Right ventricle myocardium inferior (tissue), 1 donor: Measurements from ENCODE around the gene PIK3CD. TPM values are rescaled to one million over a fixed set of nuclear protein-coding genes. Genes with fewer than 3 reads are reported as not detected.

Experiments used
- ATAC-seq: fragments of 200-7000 bp; cut with Tn5 transposase; one replicate; pipeline ENCODE4 v1.9.1; 2020; ENCODE audit warnings: mild to moderate bottlenecking, moderate library complexity
- DNase-seq: peaks from one replicate; pipeline ENCODE4 v3.0.0; 2021; ENCODE audit errors: missing footprints
- intact Hi-C: fragments of 100-400 bp; cut with DNase I; formaldehyde crosslinking; loops from one replicate; pipeline ENCODE4 v1.11.0; 2022
- total RNA-seq: library from RNA; stranded (reverse); fragmentation: NEBNext Ultra II Directional; extraction: Animal tissue kit (Norgen Biotek cat#: 25700); gene quantifications from one replicate; pipeline ENCODE4 v1.2.1, GENCODE V29; 2021
- donor health status: DM: no; HTN: yes; CAD: no; lungs with severe emphysema.

Gene PIK3CD
- total RNA-seq, 1 donor from 2014 or later = 4.1 TPM

- intact Hi-C loops = no loop called here
- ATAC-seq = no peak
Observed at GRCh38 chr1:9676815-9677393, 25.4 kb downstream of the PIK3CD start.

GRCh38 chr1:9680091-9680490 lies 28.6 kb downstream of the PIK3CD start:
- no peak for DNase-seq
- intact Hi-C loops = no loop called here
- ATAC-seq = no peak

More at GRCh38 chr1:9676815-9677393, 25.4 kb downstream of the PIK3CD start:
- DNase-seq = no peak

GRCh38 chr1:9680828-9681227 lies 29.3 kb downstream of the PIK3CD start:
- intact Hi-C loops = no loop called here
- ATAC-seq (no peak), DNase-seq (no peak)

GRCh38 chr1:9684801-9685200 lies 33.3 kb downstream of the PIK3CD start:
- no peak for DNase-seq
- intact Hi-C loops = no loop called here
- ATAC-seq = no peak

GRCh38 chr1:9687120-9687873 lies 35.8 kb downstream of the PIK3CD start:
- intact Hi-C loops = no loop called here
- DNase-seq = peak; percentile 77
- ATAC-seq = peak; percentile 38

GRCh38 chr1:9687874-9688582 lies 36.5 kb downstream of the PIK3CD start:
- ATAC-seq (peak; percentile 24), DNase-seq (no peak)
- intact Hi-C loops = no loop called here

- intact Hi-C loops = no loop called here
- no peak for ATAC-seq
Observed at GRCh38 chr1:9688599-9688998, 37.1 kb downstream of the PIK3CD start.

GRCh38 chr1:9689011-9689706 lies 37.6 kb downstream of the PIK3CD start:
- ATAC-seq = peak; percentile 93
- DNase-seq = peak; percentile 95
- intact Hi-C loops = no loop called here

More at GRCh38 chr1:9688599-9688998, 37.1 kb downstream of the PIK3CD start:
- no peak for DNase-seq

GRCh38 chr1:9689971-9690381 lies 38.4 kb downstream of the PIK3CD start:
- DNase-seq = no peak
- no peak for ATAC-seq
- intact Hi-C loops = no loop called here

GRCh38 chr1:9690440-9691107 lies 39.0 kb downstream of the PIK3CD start:
- DNase-seq (no peak), ATAC-seq (no peak)
- intact Hi-C loops = no loop called here

GRCh38 chr1:9691108-9691445 lies 39.5 kb downstream of the PIK3CD start:
- intact Hi-C loops = no loop called here
- no peak for ATAC-seq
- no peak for DNase-seq

GRCh38 chr1:9691691-9692090 lies 40.2 kb downstream of the PIK3CD start:
- DNase-seq (no peak), ATAC-seq (no peak)
- intact Hi-C loops = no loop called here

- no peak for DNase-seq
- intact Hi-C loops = no loop called here
- no peak for ATAC-seq
Observed at GRCh38 chr1:9696793-9697192, 45.3 kb downstream of the PIK3CD start.

- no peak for ATAC-seq
- no peak for DNase-seq
- intact Hi-C loops = no loop called here
Observed at GRCh38 chr1:9699361-9699760, 47.8 kb downstream of the PIK3CD start.

- intact Hi-C loops = no loop called here
- ATAC-seq = no peak
Observed at GRCh38 chr1:9700340-9700739, 48.8 kb downstream of the PIK3CD start.

GRCh38 chr1:9701665-9702064 lies 50.1 kb downstream of the PIK3CD start:
- DNase-seq (no peak), ATAC-seq (no peak)
- intact Hi-C loops = no loop called here

More at GRCh38 chr1:9700340-9700739, 48.8 kb downstream of the PIK3CD start:
- no peak for DNase-seq

- DNase-seq (no peak), ATAC-seq (no peak)
- intact Hi-C loops = no loop called here
Observed at GRCh38 chr1:9703165-9703509, 51.6 kb downstream of the PIK3CD start.

GRCh38 chr1:9703681-9704080 lies 52.1 kb downstream of the PIK3CD start:
- ATAC-seq = no peak
- intact Hi-C loops = no loop called here
- DNase-seq = no peak
